Vagina (tissue), 2 donors: Measurements from ENCODE around the gene AKR1C4.

ENCODE experiments used
- POLR2A ChIP-seq, 2 donors: fragments of 450-650 bp; IDR thresholded peaks; one replicate each; pipeline ENCODE4 v1.6.1; 2017; ENCODE audit warnings: antibody characterized with exemption in 2 of 2, mild to moderate bottlenecking in 2 of 2, moderate library complexity in 2 of 2
- POLR2AphosphoS5 ChIP-seq, 2 donors: sonication (generic); formaldehyde crosslinking; IDR thresholded peaks; one replicate each; pipeline ENCODE4 v1.9.0; 2017; ENCODE audit warnings: antibody characterized with exemption in 2 of 2, mild to moderate bottlenecking in 2 of 2, low read depth in 1 of 2; ENCODE audit not compliant: insufficient read depth in 1 of 2

DNA sequence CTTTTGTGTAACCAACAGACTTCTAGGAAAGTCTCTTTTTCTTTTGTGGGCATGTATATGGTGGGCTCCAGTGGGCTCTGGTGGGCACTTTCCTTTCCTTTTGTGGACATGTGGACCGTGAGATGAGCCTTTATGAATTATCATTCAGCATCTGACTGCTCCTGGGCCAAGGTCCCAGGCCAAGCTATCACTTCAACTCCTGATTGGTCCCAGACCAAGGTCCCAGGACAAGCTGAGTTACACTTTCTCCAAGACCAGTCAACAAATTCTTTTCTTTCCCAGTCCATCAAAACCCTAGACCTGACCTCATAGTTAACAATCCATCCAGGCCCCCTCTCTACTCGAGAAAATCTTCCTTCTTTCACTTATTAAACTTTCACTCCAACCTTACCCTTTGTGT, 12.7 kb upstream of the AKR1C4 start:
- TF ChIP-seq POLR2AphosphoS5 (IDR thresholded peaks at IDR 0.05; ENCODE audit: insufficient read depth in 1 of 2, low read depth in 1 of 2) = no peak
- no peak for TF ChIP-seq POLR2A (IDR thresholded peaks at IDR 0.05)
